Mucosa of stomach (tissue), 1 donor: ENCODE results near the gene CIT.

Experiments
- H3K27me3 ChIP-seq: one replicate; pipeline ENCODE4 v1.7.0; 2013; ENCODE audit warnings: mild to moderate bottlenecking, low read length; ENCODE audit not compliant: control insufficient read depth, insufficient read depth
- H3K36me3 ChIP-seq: one replicate; pipeline ENCODE4 v1.7.0; 2013; ENCODE audit warnings: low read length; ENCODE audit not compliant: control insufficient read depth, insufficient read depth
- H3K4me1 ChIP-seq: one replicate; pipeline ENCODE4 v1.7.0; 2013; ENCODE audit warnings: mild to moderate bottlenecking, low read length; ENCODE audit not compliant: control insufficient read depth, insufficient read depth
- H3K4me3 ChIP-seq: one replicate; pipeline ENCODE4 v1.7.0; 2013; ENCODE audit warnings: low read length
- H3K9ac ChIP-seq: one replicate; pipeline ENCODE4 v1.7.0; 2013; ENCODE audit warnings: mild to moderate bottlenecking, low read length, moderate library complexity
- H3K9me3 ChIP-seq: one replicate; pipeline ENCODE4 v1.7.0; 2013; ENCODE audit warnings: mild to moderate bottlenecking, low read length, moderate library complexity; ENCODE audit not compliant: control insufficient read depth
- donor health status: Pancreatic carcinoma.

Gene CIT

DNA sequence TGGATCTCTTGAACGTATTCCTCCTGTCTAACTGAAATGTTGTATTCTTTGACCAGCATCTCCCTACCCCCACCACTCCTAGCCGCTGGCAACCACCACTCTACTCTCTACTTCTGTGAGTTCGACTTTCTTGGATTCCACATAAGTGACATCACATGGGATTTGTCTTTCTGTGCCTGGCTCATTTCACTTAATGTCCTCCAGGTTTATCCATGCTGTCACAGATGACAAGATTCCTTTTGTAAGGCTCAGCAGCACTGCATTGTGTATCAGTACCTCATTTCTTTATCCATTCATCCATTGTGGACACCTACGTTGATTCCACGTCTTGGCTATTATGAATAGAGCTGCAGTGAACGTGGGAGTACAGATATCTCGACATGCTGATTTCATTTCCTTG lies 198.7 kb downstream of the CIT start:
- H3K4me1 ChIP-seq, result peaks cover 28% of the 10 kb centered on the region
- no peak overlapping the region for H3K9ac ChIP-seq
- no peak overlapping the region for H3K4me3 ChIP-seq
- H3K27me3 ChIP-seq, result no peaks in the 10 kb centered on the region
- peaks cover 23% of the 10 kb centered on the region for H3K36me3 ChIP-seq
- no peaks in the 10 kb centered on the region for H3K9me3 ChIP-seq

DNA sequence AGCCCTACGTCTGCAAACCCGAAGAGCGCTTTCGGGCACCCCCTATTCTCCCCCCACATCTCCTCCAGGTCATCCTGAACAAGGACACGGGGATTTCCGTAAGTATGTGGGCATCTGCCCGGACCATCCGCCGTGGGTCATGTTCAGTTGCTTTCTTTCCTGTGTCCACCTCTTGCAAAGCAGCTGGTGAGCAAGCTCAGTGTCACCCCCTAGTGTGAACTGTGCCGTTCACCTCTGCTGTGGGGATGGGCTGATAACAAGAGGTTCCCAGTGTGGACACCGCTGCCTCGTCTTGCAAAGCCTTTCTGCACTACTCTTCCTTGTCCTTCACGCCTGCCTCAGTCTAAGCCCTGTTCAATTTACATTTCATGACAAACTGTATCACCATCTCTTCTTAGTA lies 200.5 kb downstream of the CIT start:
- Histone ChIP-seq H3K4me3 (no peak overlapping the region), H3K9me3 (no peaks in the 10 kb centered on the region), H3K27me3 (no peaks in the 10 kb centered on the region), H3K9ac (no peak overlapping the region), H3K36me3 (peaks cover 23% of the 10 kb centered on the region), H3K4me1 (peaks cover 31% of the 10 kb centered on the region)

DNA sequence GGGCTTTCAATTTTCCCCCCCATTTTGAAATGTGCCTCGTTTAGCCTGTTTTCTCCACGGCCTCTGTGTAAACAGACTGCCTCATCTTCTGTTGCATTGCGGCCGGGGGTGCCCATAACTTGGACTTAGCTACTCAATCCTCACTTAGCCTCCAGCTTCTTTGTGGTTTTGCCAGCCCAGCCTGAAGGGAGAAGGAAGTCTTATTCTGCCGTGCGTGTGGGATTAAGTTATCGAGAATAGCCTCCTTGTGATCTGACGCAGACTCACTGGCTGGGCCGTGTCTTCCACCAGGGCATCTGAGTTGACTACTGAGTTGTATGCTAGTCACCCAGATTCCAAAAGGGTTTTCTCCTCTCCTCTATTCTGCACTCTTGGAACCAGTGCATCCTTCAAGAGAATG lies 201.1 kb downstream of the CIT start:
- no peaks in the 10 kb centered on the region for H3K27me3 ChIP-seq
- H3K9ac ChIP-seq, result no peak overlapping the region
- H3K4me3 ChIP-seq, result no peak overlapping the region
- peaks cover 29% of the 10 kb centered on the region for H3K4me1 ChIP-seq
- no peaks in the 10 kb centered on the region for H3K9me3 ChIP-seq
- H3K36me3 ChIP-seq, result peaks cover 23% of the 10 kb centered on the region

DNA sequence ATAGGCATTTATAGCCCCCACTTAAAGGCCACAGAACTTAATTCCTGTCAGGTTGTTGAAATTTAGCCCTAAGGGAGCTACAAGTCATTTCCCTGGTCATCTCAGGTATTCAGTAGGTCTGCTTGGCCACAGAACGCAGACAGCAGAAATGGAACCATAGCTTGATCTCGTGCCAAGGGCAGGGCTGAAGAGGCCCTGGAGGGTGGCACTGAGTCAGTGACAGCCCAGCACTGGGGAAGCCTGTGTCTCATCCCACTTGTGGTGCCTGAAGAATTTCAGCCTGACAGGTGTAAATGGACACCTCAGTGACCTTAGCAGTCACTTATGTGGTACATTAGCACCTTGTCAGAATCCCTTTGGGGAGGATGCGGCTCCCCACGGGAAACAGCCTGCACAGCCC lies 202.6 kb downstream of the CIT start:
- H3K36me3 ChIP-seq, result peaks cover 9% of the 10 kb centered on the region
- H3K4me3 ChIP-seq, result no peak overlapping the region
- H3K27me3 ChIP-seq, result no peaks in the 10 kb centered on the region
- H3K4me1 ChIP-seq, result peaks cover 44% of the 10 kb centered on the region
- no peaks in the 10 kb centered on the region for H3K9me3 ChIP-seq
- no peak overlapping the region for H3K9ac ChIP-seq

DNA sequence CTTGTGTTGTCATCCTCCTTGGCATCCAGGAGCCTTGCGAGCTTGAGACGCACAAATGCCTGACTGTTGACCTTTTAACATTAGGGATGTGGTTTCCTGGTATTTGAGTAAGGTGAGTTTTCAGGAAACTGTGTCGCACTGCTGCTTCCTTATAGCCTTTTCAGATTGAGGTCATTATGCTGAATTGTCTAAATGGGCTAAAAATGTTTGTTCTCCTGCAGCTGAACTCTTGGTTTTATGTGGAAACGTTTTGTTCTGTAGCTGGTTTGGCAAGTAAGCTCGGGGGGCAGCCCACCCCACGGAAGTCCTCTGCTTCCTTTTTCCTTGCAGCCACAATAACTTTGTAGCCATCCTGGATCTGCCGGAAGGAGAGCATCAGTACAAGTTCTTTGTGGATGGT lies 203.5 kb downstream of the CIT start:
- Histone ChIP-seq H3K36me3 (peaks cover 6% of the 10 kb centered on the region), H3K4me1 (peaks cover 41% of the 10 kb centered on the region), H3K9me3 (no peaks in the 10 kb centered on the region), H3K27me3 (no peaks in the 10 kb centered on the region), H3K4me3 (no peak overlapping the region), H3K9ac (no peak overlapping the region)

DNA sequence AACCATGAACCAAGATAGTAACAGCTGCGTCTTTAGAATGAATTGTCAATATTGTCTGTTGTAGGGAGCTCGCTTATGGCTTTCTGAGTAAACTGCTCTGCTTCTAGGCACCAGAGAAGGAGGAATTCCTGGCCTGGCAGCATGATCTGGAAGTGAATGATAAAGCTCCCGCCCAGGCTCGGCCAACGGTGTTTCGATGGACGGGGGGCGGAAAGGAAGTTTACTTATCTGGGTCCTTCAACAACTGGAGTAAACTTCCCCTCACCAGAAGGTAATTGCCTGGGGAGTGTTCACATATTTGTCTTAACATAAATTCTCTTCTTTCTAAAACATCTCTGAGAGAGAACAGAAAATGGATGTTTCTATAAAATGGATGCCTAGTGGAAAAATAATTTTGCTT lies 204.9 kb downstream of the CIT start:
- Histone ChIP-seq H3K9ac (no peak overlapping the region), H3K4me1 (peaks cover 45% of the 10 kb centered on the region), H3K9me3 (no peaks in the 10 kb centered on the region), H3K27me3 (no peaks in the 10 kb centered on the region), H3K36me3 (peaks cover 4% of the 10 kb centered on the region), H3K4me3 (no peak overlapping the region)

DNA sequence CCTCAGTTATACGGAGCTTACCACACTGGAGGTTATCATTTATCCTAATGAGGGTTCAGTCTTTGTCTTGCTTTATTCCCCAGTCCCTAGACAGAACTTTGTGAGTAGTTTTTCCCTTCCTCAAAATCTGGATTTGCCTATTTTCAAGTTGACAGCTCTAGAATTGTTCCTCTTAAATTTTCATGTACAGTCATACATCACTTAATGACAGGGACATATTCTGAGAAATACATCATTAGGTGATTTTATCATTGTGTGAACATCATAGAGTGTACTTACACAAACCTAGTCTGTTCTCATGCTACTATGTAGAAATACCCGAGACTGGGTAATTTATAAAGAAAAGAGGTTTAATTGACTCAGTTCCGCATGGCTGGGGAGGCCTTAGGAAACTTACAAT lies 206.1 kb downstream of the CIT start:
- H3K9ac ChIP-seq, result no peak overlapping the region
- H3K27me3 ChIP-seq, result no peaks in the 10 kb centered on the region
- no peaks in the 10 kb centered on the region for H3K9me3 ChIP-seq
- H3K36me3 ChIP-seq, result no peaks in the 10 kb centered on the region
- H3K4me1 ChIP-seq, result peaks cover 46% of the 10 kb centered on the region
- no peak overlapping the region for H3K4me3 ChIP-seq

DNA sequence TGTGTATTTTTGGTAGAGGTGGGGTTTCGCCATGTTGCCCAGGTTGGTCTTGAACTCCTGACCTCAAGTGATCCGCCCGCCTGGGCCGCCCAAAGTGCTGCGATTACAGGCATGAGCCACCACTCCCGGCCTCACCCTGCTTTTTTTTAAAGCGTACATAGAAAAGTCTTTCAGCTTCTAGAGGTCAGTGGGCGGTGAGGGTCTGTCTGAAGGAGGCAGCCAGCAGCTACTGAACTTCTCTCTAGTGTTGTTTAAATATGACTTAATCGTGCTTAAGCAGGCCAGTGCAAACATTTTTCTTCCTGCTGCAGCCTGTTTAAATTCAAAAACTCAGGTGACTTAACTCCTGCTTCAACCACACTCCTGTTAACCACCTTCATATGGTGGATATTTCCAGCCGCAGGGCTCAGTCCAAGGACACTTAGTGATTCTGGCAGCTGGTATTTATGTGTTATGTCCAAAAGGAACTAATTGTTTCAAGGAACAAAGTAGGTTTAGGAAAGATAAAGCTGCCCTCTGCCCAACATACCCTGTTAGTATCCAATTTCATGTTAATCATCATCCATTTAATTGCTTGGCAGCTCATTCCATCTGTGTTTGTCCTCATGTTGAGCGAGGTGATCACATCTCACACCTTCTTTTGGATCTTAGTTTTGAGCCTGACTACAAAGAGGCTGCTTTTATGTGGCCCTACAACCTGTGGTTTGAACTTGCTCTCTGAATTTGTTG lies 207.2 kb downstream of the CIT start:
- Histone ChIP-seq H3K9me3 (no peaks in the 10 kb centered on the region), H3K27me3 (no peaks in the 10 kb centered on the region), H3K4me1 (peaks cover 46% of the 10 kb centered on the region), H3K9ac (peak overlapping the region; percentile 34), H3K4me3 (no peak overlapping the region), H3K36me3 (no peaks in the 10 kb centered on the region)

DNA sequence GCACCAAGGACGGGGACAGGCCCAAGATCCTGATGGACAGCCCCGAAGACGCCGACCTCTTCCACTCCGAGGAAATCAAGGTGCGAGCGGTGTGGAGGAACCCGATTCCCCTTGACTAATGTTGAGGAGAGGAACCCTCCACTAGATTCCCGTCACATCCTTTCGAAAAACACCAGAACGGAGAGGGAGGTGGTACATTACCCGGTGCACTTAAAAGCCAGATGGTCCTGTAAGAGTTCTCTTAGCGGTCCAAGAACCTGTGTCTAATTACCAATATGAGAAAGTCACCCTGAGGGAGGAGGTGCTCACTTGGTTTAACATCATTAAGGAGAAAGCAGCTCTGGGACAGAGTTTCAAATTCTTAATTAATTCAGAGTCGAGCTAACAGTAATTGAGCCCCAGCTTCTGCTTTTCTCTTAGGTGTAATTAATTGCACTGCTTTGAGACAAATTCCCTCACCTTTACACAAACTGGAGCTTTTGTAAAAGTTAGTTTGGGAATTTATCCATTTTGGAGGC lies 208.7 kb downstream of the CIT start:
- Histone ChIP-seq H3K9ac (peak overlapping the region; percentile 99), H3K4me3 (peak overlapping the region; percentile 87), H3K9me3 (no peaks in the 10 kb centered on the region), H3K27me3 (no peaks in the 10 kb centered on the region), H3K36me3 (no peaks in the 10 kb centered on the region), H3K4me1 (peaks cover 39% of the 10 kb centered on the region)

DNA sequence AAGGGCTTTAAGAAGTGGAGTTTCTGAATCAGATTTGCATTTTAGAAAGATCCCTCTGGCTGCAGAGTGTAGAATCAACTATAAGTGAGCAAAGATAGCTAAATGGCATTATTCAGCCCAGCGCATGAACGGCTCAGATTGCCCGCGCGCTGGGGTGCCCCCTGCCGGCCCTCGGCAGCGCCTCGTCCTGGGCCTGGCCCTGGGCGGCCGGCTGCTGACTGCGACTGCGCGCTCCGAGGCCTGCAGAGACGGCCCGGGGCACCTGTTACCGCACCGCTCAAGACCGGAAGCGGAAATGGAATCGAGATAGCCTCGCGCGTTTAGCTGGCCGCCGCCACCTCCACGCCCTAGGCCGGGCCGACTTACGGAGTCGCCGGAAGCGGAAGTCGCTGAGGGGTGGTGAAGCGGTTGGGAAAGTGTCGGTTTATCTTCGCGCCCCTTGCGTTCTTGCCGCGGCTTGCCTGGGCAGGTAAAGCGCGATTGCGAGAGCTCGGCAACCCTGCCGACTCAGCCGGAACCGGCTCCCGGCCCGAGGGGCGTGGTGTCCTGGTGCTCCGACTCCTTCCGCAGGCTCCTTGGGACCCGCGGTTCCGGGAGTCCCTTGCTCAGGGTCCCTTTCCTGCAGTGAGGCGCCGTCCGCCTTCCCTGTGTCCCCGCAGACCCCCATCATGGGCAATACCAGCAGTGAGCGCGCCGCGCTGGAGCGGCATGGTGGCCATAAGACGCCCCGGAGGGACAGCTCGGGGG lies 209.4 kb downstream of the CIT start, which contains the start of gene PRKAB1:
TSS of gene PRKAB1 (plus strand) at position 557 of the 747 bp plus-strand sequence. CDS start at position 669, 112 bp downstream.
- Histone ChIP-seq H3K27me3 (no peaks in the 10 kb centered on the region), H3K4me3 (peak within 1 kb of the TSS; percentile 87), H3K4me1 (peaks cover 32% of the 10 kb centered on the region), H3K36me3 (no peaks in the 10 kb centered on the region), H3K9ac (peak within 1 kb of the TSS; percentile 99), H3K9me3 (no peaks in the 10 kb centered on the region)

DNA sequence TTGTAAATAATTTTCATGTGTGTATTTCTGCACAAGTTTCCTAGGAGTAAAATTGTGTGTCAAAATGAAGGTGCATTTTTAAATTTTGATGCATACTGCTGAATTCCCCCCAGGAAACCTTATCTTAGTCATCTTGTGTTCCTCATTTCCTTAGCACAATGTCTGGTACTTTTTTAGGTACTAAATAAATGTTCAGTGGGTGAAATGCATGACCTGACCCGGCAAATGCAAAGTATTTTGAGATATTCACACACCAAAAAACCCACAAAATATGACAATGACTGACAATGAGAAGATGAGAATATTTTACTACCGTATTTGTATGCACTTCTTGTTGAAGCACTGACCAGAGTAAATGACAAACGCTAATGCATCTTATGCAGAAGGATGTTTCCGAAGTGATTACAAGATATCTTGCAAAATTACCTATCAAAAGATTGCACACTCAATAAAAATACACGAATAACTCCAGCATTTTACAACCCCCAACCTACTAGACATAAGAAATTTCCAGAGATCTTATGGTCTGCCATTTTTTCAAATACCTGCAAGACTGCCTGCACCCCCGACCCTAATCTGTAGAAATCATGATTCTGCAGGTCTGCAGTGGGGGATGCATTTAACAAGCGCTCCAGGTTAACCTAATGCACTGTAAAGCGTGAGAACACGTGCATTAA lies 210.1 kb downstream of the CIT start:
- no peak overlapping the region for H3K4me3 ChIP-seq
- H3K4me1 ChIP-seq, result peaks cover 25% of the 10 kb centered on the region
- H3K9ac ChIP-seq, result peak overlapping the region; percentile 40

More for the DNA sequence above, 210.1 kb downstream of the CIT start:
- no peaks in the 10 kb centered on the region for H3K27me3 ChIP-seq
- H3K36me3 ChIP-seq, result no peaks in the 10 kb centered on the region
- no peaks in the 10 kb centered on the region for H3K9me3 ChIP-seq
